ENCODE data around the gene ABAT.

ABAT gene

GRCh38 chr16:8767176-8767575 lies 92.8 kb downstream of the ABAT start:
- ChIA-PET POLR2A (no interaction called here), CTCF (no interaction called here)
- TF ChIP-seq PKNOX1 (IDR thresholded peaks at IDR 0.05) (no peak), LEF1 (IDR thresholded peaks at IDR 0.05; ENCODE audit: borderline replicate concordance) (no peak), FOXM1 (IDR thresholded peaks at IDR 0.05; ENCODE audit: borderline replicate concordance) (no peak), TARDBP (IDR thresholded peaks at IDR 0.05) (no peak), ARNT (IDR thresholded peaks at IDR 0.05) (no peak), SP1 (IDR thresholded peaks at IDR 0.05) (no peak), SUZ12 (IDR thresholded peaks at IDR 0.05) (no peak), ZNF384 (IDR thresholded peaks at IDR 0.05) (no peak), ELF4 (IDR thresholded peaks at IDR 0.05) (no peak), NFRKB (IDR thresholded peaks at IDR 0.05) (no peak), HDGF (IDR thresholded peaks at IDR 0.05; ENCODE audit: borderline replicate concordance) (no peak), CTBP1 (IDR thresholded peaks at IDR 0.05; ENCODE audit: borderline replicate concordance) (no peak), BHLHE40 (IDR thresholded peaks at IDR 0.05; ENCODE audit: borderline replicate concordance) (no peak)
- no peak for DNase-seq (ENCODE audit: extremely low spot score)

- ChIA-PET POLR2A (no interaction called here), CTCF (no interaction called here)
- TF ChIP-seq NFRKB (IDR thresholded peaks at IDR 0.05) (no peak), FOXK2 (IDR thresholded peaks at IDR 0.05) (no peak), ELF4 (IDR thresholded peaks at IDR 0.05) (no peak), TARDBP (IDR thresholded peaks at IDR 0.05) (no peak), ZNF384 (IDR thresholded peaks at IDR 0.05) (no peak), HDGF (IDR thresholded peaks at IDR 0.05; ENCODE audit: borderline replicate concordance) (no peak), SUZ12 (IDR thresholded peaks at IDR 0.05) (no peak), FOXM1 (IDR thresholded peaks at IDR 0.05; ENCODE audit: borderline replicate concordance) (no peak), CTBP1 (IDR thresholded peaks at IDR 0.05; ENCODE audit: borderline replicate concordance) (no peak), ARNT (IDR thresholded peaks at IDR 0.05) (no peak), BHLHE40 (IDR thresholded peaks at IDR 0.05; ENCODE audit: borderline replicate concordance) (no peak), LEF1 (IDR thresholded peaks at IDR 0.05; ENCODE audit: borderline replicate concordance) (no peak), SP1 (IDR thresholded peaks at IDR 0.05) (no peak), L3MBTL2 (conservative IDR thresholded peaks at IDR 0.05) (no peak), FOXA1 (IDR thresholded peaks at IDR 0.05) (no peak), PKNOX1 (IDR thresholded peaks at IDR 0.05) (no peak)
- DNase-seq (ENCODE audit: extremely low spot score) = no peak
Measured at GRCh38 chr16:8768283-8768682, 93.9 kb downstream of the ABAT start.

- ChIA-PET POLR2A (no interaction called here), CTCF (no interaction called here)
- no peak for TF ChIP-seq HDGF (IDR thresholded peaks at IDR 0.05; ENCODE audit: borderline replicate concordance)
- TF ChIP-seq CTBP1 (IDR thresholded peaks at IDR 0.05; ENCODE audit: borderline replicate concordance) = no peak
- no peak for TF ChIP-seq FOXK2 (IDR thresholded peaks at IDR 0.05)
- no peak for TF ChIP-seq ZNF384 (IDR thresholded peaks at IDR 0.05)
- TF ChIP-seq NFRKB (IDR thresholded peaks at IDR 0.05) = no peak
- TF ChIP-seq FOXM1 (IDR thresholded peaks at IDR 0.05; ENCODE audit: borderline replicate concordance) = no peak
- TF ChIP-seq ARNT (IDR thresholded peaks at IDR 0.05) = no peak
- TF ChIP-seq TARDBP (IDR thresholded peaks at IDR 0.05) = no peak
- no peak for TF ChIP-seq SUZ12 (IDR thresholded peaks at IDR 0.05)
- no peak for TF ChIP-seq BHLHE40 (IDR thresholded peaks at IDR 0.05; ENCODE audit: borderline replicate concordance)
- TF ChIP-seq FOXA1 (IDR thresholded peaks at IDR 0.05) = no peak
- TF ChIP-seq PKNOX1 (IDR thresholded peaks at IDR 0.05) = no peak
- no peak for TF ChIP-seq L3MBTL2 (conservative IDR thresholded peaks at IDR 0.05)
- no peak for TF ChIP-seq ELF4 (IDR thresholded peaks at IDR 0.05)
- TF ChIP-seq SP1 (IDR thresholded peaks at IDR 0.05) = no peak
- TF ChIP-seq LEF1 (IDR thresholded peaks at IDR 0.05; ENCODE audit: borderline replicate concordance) = no peak
- DNase-seq (ENCODE audit: extremely low spot score) = no peak
Measured at GRCh38 chr16:8768692-8769091, 94.3 kb downstream of the ABAT start.

- POLR2A ChIA-PET = no interaction called here
- DNase-seq (ENCODE audit: extremely low spot score) = no peak
- CTCF ChIA-PET = no interaction called here
- TF ChIP-seq NFRKB (IDR thresholded peaks at IDR 0.05) (no peak), SUZ12 (IDR thresholded peaks at IDR 0.05) (no peak), FOXM1 (IDR thresholded peaks at IDR 0.05; ENCODE audit: borderline replicate concordance) (no peak), ZNF384 (IDR thresholded peaks at IDR 0.05) (no peak), SP1 (IDR thresholded peaks at IDR 0.05) (no peak), ARNT (IDR thresholded peaks at IDR 0.05) (no peak), FOXK2 (IDR thresholded peaks at IDR 0.05) (no peak), L3MBTL2 (conservative IDR thresholded peaks at IDR 0.05) (no peak), CTBP1 (IDR thresholded peaks at IDR 0.05; ENCODE audit: borderline replicate concordance) (no peak), BHLHE40 (IDR thresholded peaks at IDR 0.05; ENCODE audit: borderline replicate concordance) (no peak)
Measured at GRCh38 chr16:8773537-8773936, 99.1 kb downstream of the ABAT start.

GRCh38 chr16:8774208-8774607 lies 99.8 kb downstream of the ABAT start:
- ChIA-PET CTCF (no interaction called here), POLR2A (no interaction called here)
- TF ChIP-seq LEF1 (IDR thresholded peaks at IDR 0.05; ENCODE audit: borderline replicate concordance) = no peak
- TF ChIP-seq TARDBP (IDR thresholded peaks at IDR 0.05) = no peak
- no peak for TF ChIP-seq SUZ12 (IDR thresholded peaks at IDR 0.05)
- TF ChIP-seq ELF4 (IDR thresholded peaks at IDR 0.05) = no peak
- TF ChIP-seq NFRKB (IDR thresholded peaks at IDR 0.05) = no peak
- no peak for TF ChIP-seq FOXA1 (IDR thresholded peaks at IDR 0.05)
- TF ChIP-seq HDGF (IDR thresholded peaks at IDR 0.05; ENCODE audit: borderline replicate concordance) = no peak
- no peak for TF ChIP-seq SP1 (IDR thresholded peaks at IDR 0.05)
- no peak for TF ChIP-seq FOXM1 (IDR thresholded peaks at IDR 0.05; ENCODE audit: borderline replicate concordance)
- no peak for TF ChIP-seq FOXK2 (IDR thresholded peaks at IDR 0.05)
- no peak for TF ChIP-seq ARNT (IDR thresholded peaks at IDR 0.05)
- no peak for DNase-seq (ENCODE audit: extremely low spot score)

- no peak for DNase-seq (ENCODE audit: extremely low spot score)
- ChIA-PET CTCF (no interaction called here), POLR2A (no interaction called here)
- TF ChIP-seq ELF4 (IDR thresholded peaks at IDR 0.05) (no peak), FOXK2 (IDR thresholded peaks at IDR 0.05) (no peak), SUZ12 (IDR thresholded peaks at IDR 0.05) (no peak), TARDBP (IDR thresholded peaks at IDR 0.05) (no peak), CTBP1 (IDR thresholded peaks at IDR 0.05; ENCODE audit: borderline replicate concordance) (no peak), FOXA1 (IDR thresholded peaks at IDR 0.05) (no peak), SP1 (IDR thresholded peaks at IDR 0.05) (no peak), FOXM1 (IDR thresholded peaks at IDR 0.05; ENCODE audit: borderline replicate concordance) (no peak), NFRKB (IDR thresholded peaks at IDR 0.05) (no peak), ZNF384 (IDR thresholded peaks at IDR 0.05) (no peak), LEF1 (IDR thresholded peaks at IDR 0.05; ENCODE audit: borderline replicate concordance) (no peak), L3MBTL2 (conservative IDR thresholded peaks at IDR 0.05) (no peak), PKNOX1 (IDR thresholded peaks at IDR 0.05) (no peak), BHLHE40 (IDR thresholded peaks at IDR 0.05; ENCODE audit: borderline replicate concordance) (no peak), ARNT (IDR thresholded peaks at IDR 0.05) (no peak), HDGF (IDR thresholded peaks at IDR 0.05; ENCODE audit: borderline replicate concordance) (no peak)
Measured at GRCh38 chr16:8775359-8775758, 100.9 kb downstream of the ABAT start.

Data from HEK293T (cell line).